Hindlimb muscle (tissue), 1 donor: ENCODE results near the gene NSD1. TPM values are rescaled to one million over a fixed set of nuclear protein-coding genes. Genes with fewer than 3 reads are reported as not detected.

Experiments
- DNase-seq: peaks from one replicate; pipeline ENCODE4 v3.0.0-alpha.2; 2013
- polyA plus RNA-seq: library from polyadenylated mRNA; unstranded; fragments of 120-200 nt; gene quantifications from one replicate; pipeline ENCODE4 v1.2.1, GENCODE V29; 2013; ENCODE audit not compliant: insufficient read length

The NSD1 gene
- polyA plus RNA-seq, 1 donor: 47.8 TPM

- DNase-seq: no peak
Measured at GRCh38 chr5:177311392-177311722, 177.8 kb downstream of the NSD1 start.

GRCh38 chr5:177311723-177312648 is 178.4 kb downstream of the NSD1 start, which contains the start of gene MXD3:
Gene MXD3, minus strand, starts transcription at chr5:177311898. Its CDS starts 68 bp downstream, at chr5:177311830.
- DNase-seq: peak; percentile 93

- DNase-seq: no peak
Measured at GRCh38 chr5:177312649-177313181, 179.1 kb downstream of the NSD1 start.

- DNase-seq: no peak
Measured at GRCh38 chr5:177313561-177314259, 180.1 kb downstream of the NSD1 start.

GRCh38 chr5:177314376-177315342 is 181.1 kb downstream of the NSD1 start:
- DNase-seq: no peak

GRCh38 chr5:177315411-177315810 is 181.8 kb downstream of the NSD1 start:
- no peak for DNase-seq

- DNase-seq: no peak
Measured at GRCh38 chr5:177316005-177316404, 182.4 kb downstream of the NSD1 start.

- DNase-seq: peak; percentile 53
Measured at GRCh38 chr5:177317959-177318377, 184.4 kb downstream of the NSD1 start.

GRCh38 chr5:177319913-177320588 is 186.5 kb downstream of the NSD1 start:
- no peak for DNase-seq

- DNase-seq: no peak
Measured at GRCh38 chr5:177320879-177321278, 187.3 kb downstream of the NSD1 start.

- no peak for DNase-seq
Measured at GRCh38 chr5:177325868-177326381, 192.4 kb downstream of the NSD1 start.

- DNase-seq: peak; percentile 54
Measured at GRCh38 chr5:177327539-177328522, 194.3 kb downstream of the NSD1 start.

- no peak for DNase-seq
Measured at GRCh38 chr5:177328545-177329231, 195.1 kb downstream of the NSD1 start.

GRCh38 chr5:177329883-177330282 is 196.3 kb downstream of the NSD1 start:
- no peak for DNase-seq

GRCh38 chr5:177330991-177331842 is 197.6 kb downstream of the NSD1 start:
- DNase-seq: no peak

GRCh38 chr5:177332031-177332895 is 198.7 kb downstream of the NSD1 start:
- DNase-seq: no peak

- no peak for DNase-seq
Measured at GRCh38 chr5:177332896-177333260, 199.3 kb downstream of the NSD1 start.
